Measurements from ENCODE around the gene NSUN7.
"Not testable (repeated sequence)": the region's sequence is repeated elsewhere in the genome, so short reads cannot be mapped to it uniquely, and the experiment has no call there.

The NSUN7 gene

DNA sequence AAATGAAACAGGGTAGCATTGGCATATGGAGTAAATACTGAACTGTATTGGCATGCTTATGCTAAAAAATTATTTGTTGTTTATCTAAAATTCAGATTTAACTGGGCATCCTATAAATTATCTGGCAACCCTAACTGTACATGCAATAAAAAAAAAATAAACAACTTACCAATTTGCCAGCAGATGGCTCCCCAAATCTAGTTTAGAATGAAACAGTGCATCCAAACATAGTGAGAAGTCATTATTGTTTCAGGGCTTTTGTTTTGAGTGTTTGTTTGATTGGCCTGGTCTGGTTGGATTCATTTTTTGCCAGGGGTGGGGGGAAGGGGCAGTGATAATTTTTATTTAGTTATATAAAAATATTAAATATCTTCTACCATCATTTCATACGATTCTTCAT is 12.8 kb upstream of the NSUN7 start:
- peak; percentile 27 for DNase-seq

DNA sequence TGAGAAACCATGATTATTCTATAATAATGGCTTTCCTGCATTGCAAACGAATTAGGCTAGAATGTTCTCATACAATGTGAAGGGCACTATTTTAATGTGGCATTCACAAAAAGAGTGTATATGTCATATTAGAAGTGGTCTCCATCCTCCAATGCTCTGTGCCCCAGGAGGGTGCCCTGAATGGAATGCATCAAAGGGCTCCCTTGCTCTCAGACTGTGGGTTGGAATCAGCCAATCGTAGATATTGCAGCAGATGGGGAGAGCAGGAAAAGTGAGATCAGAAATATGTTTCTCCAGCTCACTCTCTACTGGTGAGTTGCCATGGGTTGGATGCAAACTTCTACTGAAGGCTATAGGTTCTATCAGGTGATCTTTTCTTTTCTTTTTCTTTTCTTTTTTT is 11.9 kb upstream of the NSUN7 start:
- no peak for DNase-seq

DNA sequence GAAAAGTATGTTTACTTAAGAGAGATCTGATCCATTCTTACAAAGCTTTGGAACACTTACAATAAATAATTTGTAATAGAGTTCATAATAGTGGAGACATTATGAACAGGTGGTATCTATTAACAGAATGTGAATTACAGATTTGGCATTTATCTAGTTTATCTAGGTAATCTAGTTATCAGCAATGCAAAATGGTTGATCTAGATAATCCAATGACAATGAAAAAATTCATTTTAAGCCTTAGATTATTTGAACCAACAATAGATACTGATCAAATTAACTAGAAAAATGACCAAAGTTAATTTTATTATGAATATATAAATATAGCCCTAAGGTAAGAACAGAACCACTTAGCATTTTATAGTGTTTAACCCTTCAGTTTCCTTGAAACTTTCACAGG is 10.4 kb upstream of the NSUN7 start:
- no peak for DNase-seq

DNA sequence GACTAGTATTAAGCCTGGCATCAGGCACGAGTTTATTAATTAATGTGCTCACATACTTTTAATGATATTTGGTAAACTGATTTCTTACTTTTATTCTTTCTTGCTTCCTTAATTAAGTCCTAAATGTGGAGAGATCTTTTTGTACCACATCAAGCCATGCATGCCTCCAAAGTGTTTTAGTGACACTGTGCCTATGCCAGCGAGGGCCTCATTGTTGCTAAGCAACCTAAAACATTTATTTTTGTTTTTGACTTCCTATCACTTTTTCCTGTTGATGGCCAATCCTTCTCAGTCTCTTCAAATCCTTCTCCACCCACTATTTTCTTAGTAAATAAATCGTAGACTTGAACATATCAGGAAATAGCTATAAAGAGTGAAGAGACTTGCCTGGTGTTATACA is 5.5 kb upstream of the NSUN7 start:
- no peak for DNase-seq

DNA sequence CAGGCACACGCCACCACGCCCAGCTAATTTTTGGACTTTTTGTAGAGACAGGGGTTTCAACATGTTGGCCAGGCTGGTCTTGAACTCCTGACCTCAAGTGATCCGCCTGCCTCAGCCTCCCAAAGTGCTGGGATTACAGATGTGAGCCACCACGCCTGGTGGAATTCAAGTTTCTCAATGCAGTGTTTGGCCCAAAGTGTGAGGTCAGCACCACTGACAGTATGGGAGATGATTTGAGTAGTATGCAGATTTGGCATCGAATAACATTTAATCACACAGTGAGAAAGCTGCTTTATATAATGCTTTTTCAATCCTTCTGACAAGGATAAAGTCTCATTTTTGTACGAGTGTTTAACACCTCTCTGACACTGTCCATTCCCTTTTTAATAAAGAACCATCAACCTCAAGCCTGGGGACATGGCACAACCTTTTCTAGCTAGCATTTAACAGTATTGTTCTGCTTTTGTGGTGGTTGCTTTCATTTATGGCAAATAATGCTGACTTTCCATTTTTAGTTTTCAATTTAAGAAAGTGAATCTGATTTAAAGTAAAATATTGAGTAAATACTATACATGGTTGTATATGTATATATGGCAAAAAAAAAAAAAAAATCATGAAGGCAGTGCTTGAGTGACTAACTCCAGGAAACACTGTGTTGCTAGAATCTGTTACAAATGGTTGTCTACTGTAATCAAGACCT is 4.3 kb upstream of the NSUN7 start:
- no peak for DNase-seq

DNA sequence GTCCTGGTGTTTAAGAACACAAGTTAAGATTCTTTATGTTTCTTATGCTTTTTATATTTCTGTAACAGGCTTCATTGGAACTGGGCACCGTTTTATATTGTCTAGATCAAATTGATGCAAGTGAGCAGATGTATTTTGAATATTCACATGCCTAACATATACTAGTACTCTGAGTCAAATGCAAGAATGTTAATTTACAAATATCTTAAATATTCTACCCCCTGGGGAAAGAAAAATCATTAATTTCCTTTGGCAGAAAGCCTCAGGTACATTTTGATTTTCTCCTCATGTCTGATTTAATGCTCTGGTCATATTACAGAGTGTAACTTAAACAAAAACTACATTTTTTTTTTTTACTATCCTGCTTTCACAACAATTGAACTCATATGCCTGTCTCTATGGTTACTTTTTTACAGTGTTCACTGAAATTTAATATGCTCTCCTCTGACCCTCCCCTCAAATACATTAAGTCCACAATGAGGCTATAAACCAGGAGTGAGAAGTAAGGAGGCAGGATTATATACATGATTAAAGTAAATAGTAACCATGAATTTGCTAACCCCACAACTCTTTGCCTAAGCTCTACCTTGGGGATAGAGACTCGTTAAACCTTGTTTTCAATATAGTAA is 2.4 kb upstream of the NSUN7 start:
- no peak for DNase-seq

DNA sequence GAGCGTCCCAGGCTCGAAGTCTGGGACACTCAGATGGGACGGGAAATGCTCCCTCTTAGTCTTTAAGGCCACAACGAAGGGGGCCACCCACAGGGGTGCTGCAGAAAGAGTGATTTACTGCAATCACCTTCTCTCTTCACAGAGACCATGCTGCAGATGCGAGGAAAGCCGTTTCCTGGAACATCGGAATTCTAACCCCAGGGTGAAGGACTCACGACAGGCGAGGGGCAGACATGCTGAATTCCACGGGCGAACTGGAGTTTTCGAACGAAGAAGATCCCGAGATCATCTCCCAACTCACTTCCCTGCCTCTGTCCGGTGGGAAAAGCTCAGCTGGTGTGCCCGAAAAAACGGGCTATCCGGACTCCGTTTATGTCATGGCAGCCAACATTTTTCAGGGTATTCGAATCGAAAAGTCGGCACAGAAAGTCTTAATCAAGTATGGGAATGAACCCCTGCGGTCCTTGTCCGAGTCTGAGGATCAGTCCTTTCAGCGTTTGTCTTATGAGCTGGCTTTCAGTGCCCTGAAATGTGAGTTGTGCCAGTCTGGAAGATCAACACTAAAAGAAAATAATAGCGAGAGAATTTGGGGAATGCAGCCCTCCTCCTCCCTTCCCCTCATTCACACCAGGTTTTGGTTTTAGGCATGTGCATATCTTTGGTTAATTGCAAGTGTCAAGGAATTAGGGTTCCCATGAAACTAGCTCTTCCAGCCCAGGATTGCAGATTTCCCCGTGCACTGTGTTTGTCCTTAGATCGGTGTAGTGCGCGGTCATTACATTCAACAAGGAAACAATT is 905 bp downstream of the NSUN7 start:
- no peak for DNase-seq

DNA sequence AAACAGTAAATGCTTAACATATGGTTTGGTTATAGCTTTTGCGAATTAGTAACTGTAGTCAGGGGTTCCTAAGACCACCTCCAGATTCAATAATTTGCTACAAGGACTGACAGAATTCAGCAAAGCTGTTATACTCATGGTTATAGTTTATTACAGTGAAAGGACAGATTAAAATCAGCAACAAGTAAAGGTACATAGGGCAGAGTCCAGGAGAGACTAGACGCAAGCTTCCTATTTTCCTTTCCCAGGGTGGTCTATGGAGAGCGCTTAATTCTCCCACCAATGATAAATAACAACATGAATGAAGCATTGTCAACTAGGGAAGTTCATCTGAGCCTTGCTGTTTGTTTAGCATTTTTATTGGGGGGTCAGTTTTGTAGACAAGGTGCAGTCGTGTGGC is 5.9 kb downstream of the NSUN7 start:
- no peak for DNase-seq

DNA sequence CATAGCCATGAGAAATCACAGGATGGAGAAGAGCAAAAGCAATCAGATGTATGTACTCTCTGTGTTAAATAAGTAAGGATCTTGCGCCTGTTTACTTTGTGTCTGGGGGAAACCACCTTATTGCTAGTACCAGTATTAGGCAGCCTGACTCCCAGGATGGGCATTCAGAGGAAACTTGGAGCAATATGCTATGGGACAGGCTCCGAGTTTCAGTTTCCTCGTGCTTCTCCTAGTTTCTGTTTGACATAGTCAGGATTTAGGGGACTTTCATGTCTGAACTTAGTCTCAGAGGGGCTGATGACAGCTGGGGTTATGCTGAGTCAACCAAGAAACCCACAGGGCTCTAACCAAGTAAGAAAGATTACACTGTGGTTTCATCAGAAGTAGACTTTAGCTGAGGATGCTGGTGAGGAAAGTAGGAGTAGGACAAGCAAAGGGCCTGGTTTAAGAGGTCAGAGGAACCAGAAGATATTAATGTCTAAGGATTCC is 13.5 kb downstream of the NSUN7 start:
- DNase-seq, result peak; percentile 46

DNA sequence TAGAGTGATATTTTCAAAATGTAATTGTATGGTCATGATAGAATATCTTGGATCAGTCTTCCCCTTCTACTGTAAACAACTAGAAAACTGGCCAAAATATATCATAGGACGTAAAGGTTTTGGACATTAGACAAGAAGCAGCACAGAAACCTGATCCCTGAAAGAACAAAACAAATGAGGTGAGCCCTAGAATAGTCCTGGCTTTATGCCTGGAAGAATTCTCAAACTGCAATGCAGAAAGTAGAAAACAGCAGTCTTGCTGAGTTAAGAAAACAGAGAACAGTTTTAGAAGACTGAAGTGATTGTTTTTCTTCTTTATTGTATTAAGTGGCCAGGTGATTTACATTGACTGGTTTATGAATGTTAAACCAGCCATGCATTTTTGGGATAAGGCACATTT is 19.5 kb downstream of the NSUN7 start:
- DNase-seq, result peak; percentile 17

DNA sequence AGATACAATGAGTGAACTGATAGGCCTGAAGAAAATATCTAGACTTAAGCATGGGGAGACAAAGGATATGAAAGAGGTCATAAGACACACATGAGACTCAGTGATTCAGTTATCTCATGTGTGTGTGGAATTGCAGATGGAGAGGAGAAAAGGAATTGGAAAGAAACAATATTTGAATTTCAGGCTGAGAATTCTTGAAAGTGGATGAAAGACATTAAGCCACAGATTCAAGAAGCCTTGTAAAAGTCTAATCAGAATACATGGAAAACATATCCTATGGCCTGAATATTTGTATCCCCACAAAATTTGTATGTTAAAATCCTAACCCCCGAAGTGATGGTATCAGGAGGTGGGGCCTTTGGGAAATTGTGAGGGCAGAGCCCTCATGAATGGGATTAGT is 28.3 kb downstream of the NSUN7 start:
- no peak for DNase-seq

DNA sequence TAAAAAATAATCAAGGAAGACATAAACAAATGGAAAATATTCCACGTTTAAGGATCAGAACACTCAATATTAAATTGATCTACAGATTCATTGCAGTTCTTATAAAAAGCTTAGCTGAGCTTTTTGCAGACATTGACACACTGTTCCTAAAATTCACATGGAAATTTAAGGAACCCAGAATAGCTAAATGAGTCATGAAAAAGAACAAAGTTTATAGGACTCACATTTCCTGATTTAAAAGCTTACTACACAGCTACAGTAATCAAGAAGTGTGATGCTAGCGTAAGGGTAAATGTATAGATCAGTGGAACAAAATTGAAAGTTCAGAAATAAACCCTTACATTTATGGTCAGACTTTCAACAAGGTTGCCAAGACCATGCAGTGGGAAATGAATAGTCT is 33.1 kb downstream of the NSUN7 start:
- no peak for DNase-seq

DNA sequence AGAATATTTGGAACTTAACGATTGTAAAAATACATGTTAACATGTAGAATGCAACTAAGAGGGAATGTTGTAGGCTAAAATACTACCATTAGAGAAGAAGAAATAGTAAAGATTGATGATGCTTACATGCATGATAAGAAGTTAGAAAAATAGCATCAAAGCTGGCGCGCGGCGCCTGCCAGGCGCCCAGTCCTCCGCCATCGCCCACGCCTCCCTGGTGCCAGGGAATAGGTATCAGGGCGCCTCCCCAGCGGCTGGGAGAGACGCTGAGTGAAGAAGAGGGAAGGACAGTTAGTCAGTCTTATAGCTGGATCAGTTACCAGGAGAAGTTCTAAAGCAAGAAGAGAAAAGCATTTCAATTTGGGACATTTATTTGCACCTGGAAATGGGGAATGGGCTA is 36.0 kb downstream of the NSUN7 start:
- DNase-seq, result no peak

DNA sequence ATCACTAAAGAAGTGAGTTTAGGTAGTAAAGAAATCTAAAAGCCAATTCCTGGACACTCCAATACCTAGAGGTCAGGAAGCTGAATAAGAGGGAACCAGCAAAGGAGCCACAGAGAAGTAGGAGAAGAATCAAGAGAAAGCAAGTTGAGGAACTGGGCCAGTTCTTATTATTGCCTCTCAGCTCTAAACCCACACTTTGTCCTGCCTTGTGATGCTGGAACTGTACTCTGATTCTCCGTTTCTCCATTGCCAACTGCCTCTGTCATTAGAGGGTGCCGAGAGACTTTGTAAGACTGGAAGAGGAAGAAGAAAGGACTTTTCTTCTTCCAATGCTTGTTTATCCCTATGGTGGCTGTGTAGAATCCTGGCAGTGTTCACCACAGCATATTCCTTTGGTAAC is 38.6 kb downstream of the NSUN7 start:
- no peak for DNase-seq

DNA sequence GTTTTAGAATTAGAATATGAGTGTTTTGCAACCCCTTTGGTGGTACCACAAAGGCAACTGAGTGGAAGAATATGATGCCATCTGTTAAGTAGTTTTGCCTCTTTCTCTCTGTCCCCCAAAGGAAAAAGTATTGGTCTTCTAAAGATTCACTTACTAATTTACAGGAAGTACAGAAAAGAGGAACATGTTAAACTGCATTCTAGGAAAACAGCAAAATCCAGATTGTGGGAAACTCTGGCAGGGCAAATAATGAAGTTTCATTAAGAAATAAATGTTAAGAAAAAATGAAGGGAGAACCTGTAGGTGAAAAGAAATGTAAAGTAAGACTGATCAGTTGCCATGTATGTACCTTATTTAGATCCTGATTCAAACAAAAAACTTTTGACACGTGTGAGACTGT is 39.3 kb downstream of the NSUN7 start:
- DNase-seq, result no peak

DNA sequence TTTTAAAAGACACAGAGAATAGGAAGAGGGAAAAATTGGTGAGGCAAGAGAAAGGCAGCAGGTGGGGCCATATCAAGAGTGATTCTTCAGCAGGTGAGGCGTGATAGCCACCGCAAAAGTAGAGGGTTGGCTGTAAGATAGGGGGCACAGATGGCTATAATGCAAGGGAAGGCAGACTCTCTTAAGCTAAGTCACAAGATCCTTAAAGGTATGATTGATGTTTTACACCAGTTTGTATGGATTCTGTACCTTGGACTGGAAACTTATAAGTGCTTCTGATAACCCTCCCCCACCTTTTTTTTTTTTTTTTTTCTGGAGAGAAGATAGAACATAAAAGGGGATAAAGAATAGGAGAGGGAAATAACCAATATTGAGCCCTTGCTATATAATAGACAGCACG is 40.0 kb downstream of the NSUN7 start:
- DNase-seq, result no peak

DNA sequence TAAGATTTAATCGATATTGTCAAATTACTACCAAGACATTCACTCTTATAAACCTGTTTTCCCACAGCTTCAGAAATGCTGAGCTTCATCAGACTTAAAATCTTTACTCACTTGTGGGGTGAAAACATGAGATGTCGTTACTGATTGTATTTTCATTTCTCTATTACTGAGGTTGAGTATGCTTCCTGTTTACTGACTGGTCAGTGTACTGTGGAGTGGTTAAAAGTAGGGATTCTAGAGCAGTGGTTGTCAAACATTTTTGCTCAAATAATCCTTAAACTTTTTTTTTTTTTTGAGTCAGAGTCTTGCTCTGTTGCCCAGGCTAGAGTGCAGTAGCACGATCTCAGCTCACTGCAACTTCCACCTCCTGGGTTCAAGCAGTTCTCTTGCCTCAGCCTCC is 50.3 kb downstream of the NSUN7 start:
- DNase-seq, result no peak

DNA sequence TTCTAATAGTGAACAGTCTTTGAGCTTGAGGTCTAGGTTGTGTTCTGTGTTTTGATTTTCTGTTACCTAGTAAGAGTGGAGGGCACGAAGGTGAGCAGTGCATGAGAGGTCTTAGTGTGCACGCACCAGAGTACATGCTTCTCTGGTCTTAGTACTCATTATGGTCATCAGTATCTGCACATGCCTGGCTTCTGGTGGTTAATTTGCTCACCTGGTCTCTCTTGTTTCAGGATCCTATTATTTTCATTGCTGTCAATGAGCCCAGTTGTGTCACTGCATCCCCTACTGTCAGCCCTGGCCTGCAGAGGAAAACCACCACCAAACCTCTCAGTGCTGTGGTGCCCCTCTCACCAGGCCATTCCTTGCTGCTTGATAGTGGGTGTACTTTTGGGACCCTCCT is 54.8 kb downstream of the NSUN7 start:
- DNase-seq, result no peak

DNA sequence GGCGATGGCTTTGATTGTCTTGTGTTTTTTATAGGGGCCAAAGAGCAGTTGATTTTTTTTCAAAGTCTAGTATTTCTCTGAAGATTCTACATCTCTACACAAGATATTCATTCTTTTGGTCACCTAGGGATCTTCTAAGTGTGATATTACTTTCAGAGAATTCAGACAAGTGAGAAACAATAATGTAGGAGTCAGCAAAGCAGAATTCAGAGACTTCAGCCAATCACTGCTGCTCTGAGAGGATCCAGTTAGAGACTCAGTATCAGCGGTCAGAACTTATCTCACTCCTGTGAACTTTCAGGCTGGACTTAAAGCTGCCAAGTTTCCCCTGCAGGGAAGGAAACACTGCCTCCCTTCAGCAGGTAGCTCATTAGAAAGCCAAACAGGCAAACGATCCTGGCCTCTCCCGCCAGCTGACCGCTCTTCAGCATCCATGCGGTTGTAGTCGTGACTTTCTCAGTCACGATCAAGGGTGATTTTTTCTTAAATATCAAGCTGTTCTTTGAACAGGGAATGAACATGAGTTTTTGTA is 59.2 kb downstream of the NSUN7 start:
- no peak for DNase-seq

DNA sequence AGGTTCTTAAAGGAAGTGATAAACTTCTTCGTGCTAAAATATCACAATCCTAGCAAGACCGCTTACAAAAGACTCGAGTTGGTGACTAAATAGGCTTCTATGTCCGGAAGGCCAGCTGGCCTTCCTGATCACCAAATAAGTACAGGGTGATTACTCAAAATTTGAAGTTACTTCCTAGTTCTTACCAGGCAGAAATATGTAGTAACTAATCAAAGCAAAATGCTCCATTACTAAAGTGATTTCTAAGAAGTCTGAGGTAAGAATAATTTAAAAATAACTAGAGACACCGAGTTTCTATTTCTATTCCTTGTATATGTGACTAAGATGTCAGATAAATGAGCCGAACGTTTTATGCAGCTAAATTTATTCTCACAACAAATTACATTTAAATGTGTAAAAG is 62.2 kb downstream of the NSUN7 start:
- DNase-seq, result no peak

DNA sequence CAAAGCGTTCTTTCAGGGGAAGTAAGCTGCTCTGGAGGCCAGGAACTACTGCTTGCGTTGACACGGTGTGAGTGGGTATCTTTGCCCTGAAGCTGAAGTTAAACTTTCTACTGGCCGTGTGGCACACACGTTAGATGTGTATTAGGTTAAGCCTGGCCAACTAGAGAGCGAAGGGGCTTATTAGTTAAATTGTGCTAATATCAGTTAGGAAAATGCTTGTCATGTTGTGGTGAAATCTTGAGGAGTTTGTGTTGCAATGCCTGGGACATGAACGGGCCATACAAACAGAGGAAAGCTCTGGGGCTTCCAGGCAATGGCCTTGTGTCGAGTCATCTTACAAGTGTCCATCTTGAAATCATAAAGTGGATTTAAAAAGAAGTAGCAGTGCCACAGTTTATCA is 62.6 kb downstream of the NSUN7 start:
- no peak for DNase-seq

DNA sequence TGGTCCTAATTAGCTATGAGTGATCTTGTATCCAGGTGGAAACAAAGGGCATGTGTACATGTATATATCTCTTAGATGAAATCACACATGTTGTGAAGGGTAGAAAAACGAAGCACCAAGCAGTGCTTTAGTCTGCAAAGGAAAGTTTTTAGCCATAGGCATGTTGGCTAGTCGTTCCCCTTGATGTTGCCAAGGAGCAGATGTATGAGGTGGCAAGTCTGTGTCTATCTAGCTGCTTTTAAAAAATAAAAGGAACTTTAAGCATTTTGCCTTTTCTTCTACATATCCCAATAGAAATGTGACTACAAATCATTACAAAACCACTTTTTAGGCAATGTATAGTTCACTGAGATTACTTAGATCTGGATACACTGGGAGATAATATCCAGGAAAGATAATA is 63.1 kb downstream of the NSUN7 start:
- DNase-seq, result no peak

DNA sequence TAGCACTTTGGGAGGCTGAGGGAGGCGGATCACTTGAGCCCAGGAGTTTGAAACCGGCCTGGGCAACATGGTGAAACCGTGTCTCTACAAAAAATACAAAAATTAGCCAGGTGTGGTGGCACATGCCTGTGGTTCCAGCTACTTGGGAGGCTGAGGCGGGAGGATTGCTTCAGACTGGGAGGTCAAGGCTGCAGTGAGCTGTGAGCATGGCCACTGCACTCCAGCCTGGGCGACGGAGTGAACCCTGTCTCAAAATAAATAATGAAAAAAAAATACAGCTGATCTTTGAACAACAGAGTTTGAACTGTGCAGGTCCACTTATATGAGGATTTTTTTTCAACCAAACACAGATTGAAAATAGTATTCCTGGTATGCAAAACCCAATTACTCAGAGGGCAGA is 67.4 kb downstream of the NSUN7 start:
- not testable (repeated sequence) for DNase-seq

DNA sequence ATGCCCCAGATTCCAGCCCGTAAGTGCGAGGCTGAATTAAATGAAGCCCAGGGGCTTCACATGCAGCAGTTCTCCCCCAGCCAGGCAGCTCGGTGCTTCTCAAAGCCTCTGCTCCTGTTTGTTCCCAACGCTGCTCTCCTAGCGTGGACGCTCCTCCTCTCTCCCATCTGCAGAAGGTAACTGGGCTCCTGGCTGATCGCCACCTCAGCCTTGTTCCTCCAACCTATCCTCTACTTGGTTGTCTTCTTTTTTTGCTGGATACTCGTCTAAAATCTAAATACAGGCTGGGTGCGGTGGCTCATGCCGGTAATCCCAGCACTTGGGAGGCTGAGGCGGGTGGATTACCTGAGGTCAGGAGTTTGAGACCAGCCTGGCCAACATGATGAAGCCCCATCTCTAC is 70.3 kb downstream of the NSUN7 start:
- DNase-seq, result no peak

Measured in RPMI8226 (cell line).